ENCODE results near the gene CES1. TPM values are rescaled to one million over a fixed set of nuclear protein-coding genes. Genes with fewer than 3 reads are reported as not detected.

The CES1 gene
- total RNA-seq: 6.1 TPM

DNA sequence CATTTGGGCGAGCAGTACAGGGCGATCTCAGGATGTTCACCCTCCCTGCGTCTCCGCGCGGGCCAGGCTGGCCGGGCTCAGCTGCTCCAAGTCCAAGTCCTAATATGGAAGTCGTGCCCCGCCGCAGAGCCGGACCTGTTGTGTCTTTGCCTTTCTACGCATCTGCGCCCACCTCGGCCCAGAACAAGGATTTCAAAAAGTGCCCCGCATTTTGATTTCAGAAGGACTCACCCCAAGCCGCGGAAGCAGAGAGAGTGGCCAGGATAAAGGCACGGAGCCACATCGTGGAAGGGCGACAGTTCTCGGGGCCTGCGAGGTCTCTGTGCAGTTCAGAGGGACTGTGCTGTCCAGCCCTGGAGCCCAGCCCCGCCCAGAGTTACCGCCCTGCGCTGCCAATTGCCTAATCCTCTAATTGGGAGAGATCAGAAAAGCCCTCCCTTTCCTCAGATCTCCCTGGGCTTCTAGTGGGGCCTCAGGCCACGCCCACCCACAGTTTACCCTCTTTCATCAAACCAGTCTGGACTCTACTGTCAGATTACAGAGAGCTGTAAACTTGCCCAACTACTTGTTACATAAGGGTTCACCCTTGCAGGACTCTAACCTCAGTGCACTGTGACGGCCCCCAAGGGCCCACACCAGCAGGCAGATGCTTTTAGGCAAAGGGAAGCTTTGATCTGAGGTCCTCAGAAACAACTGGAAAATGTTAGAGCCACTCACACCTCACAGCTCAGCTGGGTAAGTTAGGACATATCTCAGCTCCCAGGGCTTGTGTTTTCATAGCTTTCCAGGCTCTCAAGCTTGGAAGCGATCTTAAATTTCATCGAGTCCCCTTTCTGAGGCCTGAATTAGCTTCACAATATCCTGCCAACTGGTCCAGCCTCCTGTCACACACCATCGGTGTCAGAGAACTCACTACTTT is at the start of gene CES1:
TSS of gene CES1 (minus strand) at position 324 of the 919 bp plus-strand sequence. CDS start at position 283, 41 bp downstream.
- Histone ChIP-seq H3K27ac (peak within 1 kb of the TSS in 1 of 2 donors; percentile 69), H3K36me3 (no peaks in the 10 kb centered on the region), H3K4me3 (peak within 1 kb of the TSS in 1 of 2 donors; percentile 56), H3K27me3 (no peaks in the 10 kb centered on the region), H3K4me1 (no peaks in the 10 kb centered on the region), H3K9me3 (no peaks in the 10 kb centered on the region)
- TF ChIP-seq, protein P1, sequence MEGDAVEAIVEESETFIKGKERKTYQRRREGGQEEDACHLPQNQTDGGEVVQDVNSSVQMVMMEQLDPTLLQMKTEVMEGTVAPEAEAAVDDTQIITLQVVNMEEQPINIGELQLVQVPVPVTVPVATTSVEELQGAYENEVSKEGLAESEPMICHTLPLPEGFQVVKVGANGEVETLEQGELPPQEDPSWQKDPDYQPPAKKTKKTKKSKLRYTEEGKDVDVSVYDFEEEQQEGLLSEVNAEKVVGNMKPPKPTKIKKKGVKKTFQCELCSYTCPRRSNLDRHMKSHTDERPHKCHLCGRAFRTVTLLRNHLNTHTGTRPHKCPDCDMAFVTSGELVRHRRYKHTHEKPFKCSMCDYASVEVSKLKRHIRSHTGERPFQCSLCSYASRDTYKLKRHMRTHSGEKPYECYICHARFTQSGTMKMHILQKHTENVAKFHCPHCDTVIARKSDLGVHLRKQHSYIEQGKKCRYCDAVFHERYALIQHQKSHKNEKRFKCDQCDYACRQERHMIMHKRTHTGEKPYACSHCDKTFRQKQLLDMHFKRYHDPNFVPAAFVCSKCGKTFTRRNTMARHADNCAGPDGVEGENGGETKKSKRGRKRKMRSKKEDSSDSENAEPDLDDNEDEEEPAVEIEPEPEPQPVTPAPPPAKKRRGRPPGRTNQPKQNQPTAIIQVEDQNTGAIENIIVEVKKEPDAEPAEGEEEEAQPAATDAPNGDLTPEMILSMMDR (IDR thresholded peaks at IDR 0.05): no peak
- intact Hi-C loops (cut with DNase I): no loop called here
- DNase-seq (ENCODE audit: low spot score in 2 of 2): no peak

DNA sequence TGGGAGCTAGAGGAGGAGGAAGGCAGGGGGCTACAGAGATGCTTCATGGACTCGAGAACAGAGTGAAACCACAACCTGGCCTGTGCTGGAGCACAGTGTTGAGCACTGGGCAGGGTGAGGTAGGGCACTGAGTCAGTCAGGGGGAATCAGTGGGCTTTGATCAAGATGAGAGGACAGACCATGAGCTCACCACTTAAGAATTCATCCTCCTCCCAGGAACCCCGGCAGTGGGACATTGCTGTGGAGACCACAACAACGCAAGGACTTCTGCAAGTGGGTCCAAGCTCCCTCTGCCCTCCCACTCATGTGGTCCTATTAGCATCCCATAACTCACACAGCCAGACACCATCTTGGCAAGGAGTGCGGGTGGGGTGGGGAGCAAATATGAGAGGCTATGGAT is 44.0 kb upstream of the CES1 start:
- TF ChIP-seq, protein P1 (IDR thresholded peaks at IDR 0.05): no peak
- no peak overlapping the region for H3K4me3 ChIP-seq
- H3K36me3 ChIP-seq: no peaks in the 10 kb centered on the region
- intact Hi-C loops (cut with DNase I): no loop called here
- H3K27me3 ChIP-seq: no peaks in the 10 kb centered on the region
- no peaks in the 10 kb centered on the region for H3K9me3 ChIP-seq
- no peak overlapping the region for H3K27ac ChIP-seq
- no peak for DNase-seq (ENCODE audit: low spot score in 2 of 2)
- H3K4me1 ChIP-seq: no peaks in the 10 kb centered on the region

DNA sequence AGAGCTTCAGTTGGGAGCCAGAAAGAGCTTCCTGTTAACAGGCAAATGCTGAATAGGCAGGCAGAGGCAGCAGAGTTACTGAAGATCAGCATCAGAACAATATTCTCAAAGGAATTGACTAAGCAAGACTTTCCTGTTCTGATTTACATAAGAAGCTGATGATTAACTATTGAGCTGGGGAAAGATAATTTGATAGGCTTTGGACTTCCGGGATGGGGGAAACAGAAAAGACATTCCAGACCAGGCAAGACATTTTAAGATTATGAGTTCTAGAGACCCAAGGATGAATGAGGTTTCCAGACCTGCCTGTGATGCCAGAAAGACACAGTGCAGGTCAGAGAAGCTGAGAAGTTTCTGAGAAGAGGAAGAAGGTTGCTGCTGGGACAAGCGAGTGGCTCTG is 42.4 kb upstream of the CES1 start, which contains the start of gene CES5A:
TSS of gene CES5A (minus strand) at position 101 of the 400 bp plus-strand sequence. CDS start 152 bp downstream, outside the sequence.
- TF ChIP-seq, protein P1 (IDR thresholded peaks at IDR 0.05): no peak
- Histone ChIP-seq H3K27me3 (no peaks in the 10 kb centered on the region), H3K36me3 (no peaks in the 10 kb centered on the region), H3K27ac (no peak within 1 kb of the TSS), H3K9me3 (no peaks in the 10 kb centered on the region), H3K4me3 (no peak within 1 kb of the TSS), H3K4me1 (no peaks in the 10 kb centered on the region)
- intact Hi-C loops (cut with DNase I): no loop called here
- DNase-seq (ENCODE audit: low spot score in 2 of 2): no peak

DNA sequence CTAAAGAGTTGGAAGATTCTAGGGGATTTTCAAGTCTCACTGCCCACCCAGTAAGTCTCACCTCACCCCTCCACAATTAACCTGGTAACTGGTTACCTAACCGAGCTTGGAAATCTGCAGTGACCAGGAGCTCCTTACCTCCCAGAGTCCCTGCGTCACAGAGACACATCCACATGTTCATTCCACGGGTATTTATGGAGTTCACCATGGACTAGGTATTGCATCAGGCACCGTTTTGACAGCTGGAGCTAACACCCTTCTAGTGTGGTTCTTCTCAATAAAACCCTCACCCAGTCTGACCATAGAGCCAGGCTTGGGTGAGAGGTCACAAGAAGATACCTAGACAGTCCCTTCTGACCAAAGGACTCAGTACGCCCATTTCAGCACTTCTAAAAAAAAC is 40.2 kb upstream of the CES1 start:
- H3K4me3 ChIP-seq: no peak overlapping the region
- TF ChIP-seq, protein P1 (IDR thresholded peaks at IDR 0.05): no peak
- H3K27me3 ChIP-seq: no peaks in the 10 kb centered on the region
- H3K27ac ChIP-seq: no peak overlapping the region
- H3K9me3 ChIP-seq: no peaks in the 10 kb centered on the region
- intact Hi-C loops (cut with DNase I): no loop called here
- H3K36me3 ChIP-seq: no peaks in the 10 kb centered on the region
- no peaks in the 10 kb centered on the region for H3K4me1 ChIP-seq
- DNase-seq (ENCODE audit: low spot score in 2 of 2): no peak

DNA sequence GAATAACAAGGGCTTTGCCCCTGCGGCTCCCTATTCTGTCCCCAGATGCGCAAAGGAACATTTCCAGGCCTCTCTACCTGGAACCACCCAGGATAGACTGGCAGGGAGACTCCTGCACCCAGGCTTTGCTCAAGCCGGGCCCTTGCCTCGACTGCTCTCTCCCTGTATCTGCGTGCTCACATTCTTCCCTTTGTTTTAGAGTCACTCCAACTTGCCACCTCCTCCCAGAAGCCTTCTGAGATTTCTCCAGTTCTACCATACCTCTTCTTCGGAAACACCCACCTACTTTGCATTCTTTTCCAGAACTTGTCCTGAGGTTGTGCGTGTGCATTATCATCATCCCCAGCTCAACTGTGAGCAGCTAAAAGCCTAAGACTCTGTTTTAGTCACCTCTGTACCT is 39.2 kb upstream of the CES1 start:
- H3K36me3 ChIP-seq: no peaks in the 10 kb centered on the region
- DNase-seq (ENCODE audit: low spot score in 2 of 2): no peak
- no peak overlapping the region for H3K4me3 ChIP-seq
- no peaks in the 10 kb centered on the region for H3K4me1 ChIP-seq
- H3K27ac ChIP-seq: no peak overlapping the region
- TF ChIP-seq, protein P1 (IDR thresholded peaks at IDR 0.05): no peak
- intact Hi-C loops (cut with DNase I): no loop called here
- no peaks in the 10 kb centered on the region for H3K9me3 ChIP-seq
- H3K27me3 ChIP-seq: no peaks in the 10 kb centered on the region
